GM21367 (cell line): Measurements from ENCODE around the gene POU2AF1.
"Not testable (repeated sequence)": the region's sequence is repeated elsewhere in the genome, so short reads cannot be mapped to it uniquely, and the experiment has no call there.

Experiments
- ATAC-seq: cut with Tn5 transposase; IDR thresholded peaks from one replicate; pipeline ENCODE4 v1.9.1; 2021; ENCODE audit not compliant: unreplicated experiment

The POU2AF1 gene

DNA sequence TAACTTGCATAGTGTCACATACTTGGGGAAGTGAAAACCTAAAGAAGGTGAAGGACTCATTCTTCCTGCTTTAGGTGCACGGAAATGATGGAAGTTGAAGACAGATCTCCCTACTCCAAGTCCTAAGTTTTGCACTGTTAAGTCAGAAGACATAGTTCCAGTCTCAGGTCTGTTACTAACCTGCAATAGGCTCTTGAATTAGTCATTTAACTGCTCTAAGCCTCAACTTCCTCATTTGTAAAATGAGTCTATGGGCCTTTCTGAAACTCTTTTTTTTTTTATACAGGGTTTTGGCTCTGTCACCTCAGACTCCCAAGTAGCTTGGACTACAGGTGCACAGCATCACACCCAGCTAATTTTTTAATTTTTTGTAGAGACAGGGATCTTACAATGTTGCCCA is 30.8 kb upstream of the POU2AF1 start:
- peak; percentile 61 for ATAC-seq

DNA sequence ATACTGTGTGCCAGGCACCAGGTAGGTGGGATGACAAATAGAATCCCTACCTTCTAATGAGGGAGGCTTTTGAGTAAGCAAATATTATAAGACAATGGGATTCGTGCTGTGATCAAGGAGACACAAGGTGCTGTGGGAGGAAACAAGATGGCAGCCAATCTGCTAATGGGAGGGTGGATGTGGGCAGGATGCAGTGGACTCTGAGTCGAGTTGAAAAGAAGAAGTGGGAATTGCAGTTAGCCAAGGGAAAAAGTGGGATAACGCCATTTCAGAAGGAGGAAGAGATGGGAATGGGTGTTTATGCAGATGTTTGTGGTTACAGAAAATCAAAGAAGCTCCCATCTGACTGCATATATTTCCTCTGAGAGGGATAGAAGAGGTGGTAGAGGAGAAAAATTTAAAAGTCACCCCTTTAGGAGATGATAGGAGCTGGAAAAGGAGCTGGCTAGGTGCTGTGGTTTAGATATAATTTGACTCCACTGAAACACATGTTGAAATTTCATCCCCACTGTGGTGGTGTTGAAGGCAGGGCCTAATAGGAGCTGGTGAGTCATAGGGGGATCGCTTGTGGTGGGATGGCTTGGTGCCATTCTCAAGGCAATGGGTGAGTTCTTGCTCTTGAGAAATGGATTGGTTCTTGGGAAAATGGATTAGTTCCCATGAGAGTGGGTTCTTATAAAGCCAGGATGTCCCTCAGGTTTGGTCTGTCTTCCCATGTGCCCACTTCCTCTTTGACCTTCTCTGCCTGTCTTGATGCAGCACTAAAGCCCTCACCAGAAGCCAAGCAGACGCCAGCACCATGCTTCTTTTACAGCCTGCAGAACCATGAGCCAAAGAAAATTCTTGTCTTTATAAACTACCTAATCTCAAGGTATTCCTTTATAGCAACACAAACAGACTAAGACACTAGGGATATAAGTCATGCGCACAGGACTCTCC is 30.0 kb upstream of the POU2AF1 start:
- ATAC-seq = no peak

DNA sequence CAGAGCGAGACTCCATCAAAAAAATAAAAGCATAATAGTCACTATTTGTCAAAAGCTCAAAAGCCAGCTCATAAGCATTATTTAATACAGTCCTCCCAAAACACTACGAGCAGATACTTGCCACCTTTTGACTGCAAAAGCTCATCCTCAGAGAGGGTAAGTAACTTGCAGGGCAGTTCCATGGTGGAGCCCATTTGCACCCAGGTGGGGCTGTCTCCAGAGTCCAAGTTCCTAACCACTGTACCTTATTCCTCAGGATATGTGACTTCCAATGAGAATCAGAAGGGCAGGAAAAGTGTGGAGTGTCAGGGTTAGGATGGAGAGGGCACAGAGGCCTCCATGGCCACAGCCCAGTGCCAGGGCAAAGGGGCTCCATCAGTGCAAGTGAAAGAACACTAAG is 28.6 kb upstream of the POU2AF1 start:
- no peak for ATAC-seq

DNA sequence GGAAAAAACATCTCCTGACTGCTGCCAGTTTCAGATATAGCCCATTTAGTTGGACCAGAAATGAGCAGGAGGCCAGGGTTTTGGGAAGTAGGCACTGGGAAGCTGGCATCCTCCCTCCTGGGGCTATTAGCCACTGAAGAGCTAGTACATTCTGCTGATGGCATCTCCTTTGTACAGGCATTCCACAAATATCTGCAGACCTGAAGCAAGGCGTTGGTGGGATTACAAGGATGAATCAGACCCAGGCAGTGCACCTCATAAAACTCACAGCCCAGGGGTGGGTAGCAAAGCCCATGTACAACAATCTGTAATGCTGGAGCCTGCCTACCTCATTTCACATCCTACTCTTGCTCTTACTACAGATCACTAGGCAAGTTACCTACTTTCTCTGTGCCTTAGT is 27.5 kb upstream of the POU2AF1 start:
- ATAC-seq = no peak

- ATAC-seq = no peak
Measured at GRCh38 chr11:111406091-111406490, 27.0 kb upstream of the POU2AF1 start.

GRCh38 chr11:111405551-111405950 is 26.5 kb upstream of the POU2AF1 start:
- ATAC-seq = no peak

GRCh38 chr11:111403051-111403726 is 24.1 kb upstream of the POU2AF1 start:
- no peak for ATAC-seq

- ATAC-seq = no peak
Measured at GRCh38 chr11:111402411-111402810, 23.3 kb upstream of the POU2AF1 start.

DNA sequence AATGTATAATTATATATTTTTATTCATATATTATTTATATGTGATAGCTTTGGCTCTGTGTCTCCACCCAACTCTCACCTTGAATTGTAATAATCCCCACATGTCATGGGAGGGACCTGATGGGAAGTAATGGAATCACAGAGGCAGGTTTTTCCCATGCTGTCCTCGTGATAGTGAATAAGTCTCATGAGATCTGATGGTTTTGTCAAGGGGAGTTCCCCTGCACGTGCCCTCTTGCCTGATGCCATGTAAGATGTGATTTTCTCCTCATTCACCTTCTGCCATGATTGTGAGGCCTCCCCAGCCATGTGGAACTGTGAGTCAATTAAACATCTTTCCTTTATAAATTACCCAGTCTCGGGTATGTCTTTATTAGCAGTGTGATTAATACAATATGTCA is 22.9 kb upstream of the POU2AF1 start:
- not testable (repeated sequence) for ATAC-seq

DNA sequence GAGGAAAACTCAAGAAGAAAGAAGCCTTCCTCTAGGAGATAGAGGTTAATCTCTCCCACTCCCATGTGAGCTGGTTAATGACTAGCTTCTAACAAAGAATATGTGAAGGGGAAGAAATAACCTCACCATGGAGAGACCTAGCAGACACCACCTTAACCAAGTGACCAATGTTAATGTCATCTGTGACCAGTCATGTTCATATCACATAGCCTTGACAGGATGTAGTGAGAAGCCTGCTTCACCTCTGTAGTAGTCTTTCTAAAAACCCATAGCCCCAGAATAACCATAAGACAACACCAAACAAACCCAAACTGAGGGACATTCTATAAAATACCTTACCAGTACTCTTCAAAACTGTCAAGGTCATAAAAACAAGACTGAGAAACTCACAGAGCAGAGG is 21.5 kb upstream of the POU2AF1 start:
- no peak for ATAC-seq

DNA sequence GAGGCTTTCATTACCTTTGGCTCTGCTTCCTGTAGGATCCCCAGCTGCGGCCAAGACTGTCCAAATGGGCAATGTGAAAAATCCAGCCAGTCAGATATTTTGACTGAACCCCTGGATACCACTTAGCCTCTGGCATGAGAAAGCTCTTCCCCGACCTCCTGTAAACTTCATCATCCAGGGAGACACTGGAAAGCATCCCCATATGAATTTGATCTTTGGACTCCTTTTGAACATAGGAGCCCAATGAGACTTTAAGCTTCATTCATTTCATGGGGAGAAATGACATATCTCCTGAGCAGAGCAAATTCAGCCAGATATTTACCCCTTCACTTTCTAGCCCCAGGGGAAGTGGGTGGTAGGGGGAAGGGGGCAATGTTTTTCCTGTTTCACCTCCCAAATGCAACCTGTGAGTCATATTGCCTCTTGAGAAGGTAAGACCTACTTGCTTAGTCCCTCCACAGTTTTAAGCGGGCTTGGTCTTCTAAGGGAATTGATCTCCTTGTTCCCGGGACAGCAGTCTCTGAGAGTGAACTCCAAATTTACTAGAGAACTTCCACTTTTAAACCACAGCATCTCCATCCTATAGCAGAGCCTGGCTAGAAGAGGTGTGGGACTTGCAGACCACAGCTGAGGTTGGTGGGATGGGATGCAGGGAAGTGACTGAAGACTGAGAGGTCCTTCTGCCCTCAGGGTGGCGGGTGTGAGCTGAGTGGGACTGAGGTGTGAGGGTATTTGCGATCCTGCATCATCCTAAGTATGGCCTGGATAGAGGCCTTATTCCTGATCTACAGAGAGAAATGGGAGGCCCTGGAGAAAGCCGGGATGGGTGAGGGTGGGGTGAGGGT is 20.3 kb upstream of the POU2AF1 start:
- peak; percentile 34 for ATAC-seq

- no peak for ATAC-seq
Measured at GRCh38 chr11:111397034-111397433, 18.0 kb upstream of the POU2AF1 start.

GRCh38 chr11:111395749-111396148 is 16.7 kb upstream of the POU2AF1 start:
- ATAC-seq = no peak

DNA sequence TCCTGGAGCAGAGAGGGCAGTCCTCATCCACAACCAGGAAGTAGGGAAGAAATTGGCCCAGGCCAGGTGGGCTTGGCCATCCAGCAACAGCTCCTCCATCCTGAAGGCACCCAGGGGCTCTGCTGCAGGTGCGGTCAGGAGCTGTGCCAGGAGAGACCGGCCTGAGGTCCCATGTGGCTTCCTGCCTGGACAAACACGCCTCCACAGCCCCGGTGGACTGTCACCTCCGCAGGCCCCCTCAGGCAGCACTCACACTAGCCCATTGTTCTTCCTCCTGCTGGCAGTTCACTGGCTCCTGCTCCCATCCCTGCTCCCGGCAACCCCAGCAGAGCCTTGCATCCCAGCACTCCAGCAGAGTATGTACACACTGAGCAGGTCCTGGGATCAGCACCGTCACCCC is 16.0 kb upstream of the POU2AF1 start:
- ATAC-seq = no peak

GRCh38 chr11:111394147-111394546 is 15.1 kb upstream of the POU2AF1 start:
- not testable (repeated sequence) for ATAC-seq

- no peak for ATAC-seq
Measured at GRCh38 chr11:111393585-111393984, 14.5 kb upstream of the POU2AF1 start.

- no peak for ATAC-seq
Measured at GRCh38 chr11:111393096-111393495, 14.0 kb upstream of the POU2AF1 start.

DNA sequence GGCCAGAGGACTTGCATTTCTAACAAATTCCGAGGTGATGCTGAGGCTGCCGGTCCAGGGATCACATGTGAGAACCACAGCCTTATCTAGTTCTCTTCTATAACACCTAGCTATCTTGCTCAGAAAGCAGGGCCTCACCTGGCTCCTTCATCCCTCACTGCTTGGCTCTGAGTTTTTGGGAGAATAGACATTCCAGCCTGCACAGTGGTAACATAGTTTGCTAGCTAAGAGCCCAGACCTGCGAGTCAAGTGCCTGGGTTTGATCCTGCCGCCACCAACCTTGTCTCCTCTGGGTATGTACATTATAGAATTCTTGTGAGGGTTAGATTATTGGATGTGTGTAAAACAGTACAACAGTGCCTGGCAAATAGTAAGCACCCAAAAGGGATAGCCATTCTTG is 13.5 kb upstream of the POU2AF1 start:
- ATAC-seq = no peak

DNA sequence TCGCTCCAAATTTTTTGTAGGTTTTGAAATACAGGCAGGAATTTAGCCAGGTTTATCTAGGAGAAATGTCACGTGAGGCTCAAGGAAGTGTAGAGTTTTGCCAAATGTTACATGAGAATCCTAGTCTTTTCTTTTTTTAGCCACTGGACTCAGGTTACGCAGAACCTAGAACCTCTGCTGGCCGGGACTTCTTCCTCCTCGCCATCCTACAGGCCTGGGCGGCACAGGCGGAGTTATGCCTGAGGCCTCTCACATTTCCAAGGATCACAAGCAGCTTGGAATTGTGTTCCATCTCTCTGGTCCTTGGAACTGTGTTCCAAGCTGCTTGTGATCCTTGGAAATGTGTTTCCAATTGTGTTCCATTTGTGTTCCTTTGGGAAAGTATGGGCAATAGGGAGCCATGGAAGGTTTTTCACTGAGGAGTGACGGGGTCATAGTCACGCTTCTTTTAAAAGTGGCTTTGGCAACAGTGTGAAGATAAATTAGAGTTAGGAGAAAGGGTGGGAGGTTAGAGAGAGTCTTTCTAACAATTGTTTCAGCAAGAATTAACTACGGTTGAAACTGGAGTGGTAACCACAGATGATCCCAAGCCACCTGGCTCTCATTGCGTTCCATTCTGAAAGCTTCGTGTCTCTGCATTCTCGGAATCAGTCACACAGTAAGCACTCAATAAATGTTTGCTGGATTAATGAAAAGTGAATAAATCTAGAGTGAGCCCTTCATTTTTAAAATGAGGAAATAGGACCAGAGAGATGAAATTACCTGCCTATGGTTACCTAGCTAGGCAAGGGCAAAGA is 12.5 kb upstream of the POU2AF1 start:
- no peak for ATAC-seq

DNA sequence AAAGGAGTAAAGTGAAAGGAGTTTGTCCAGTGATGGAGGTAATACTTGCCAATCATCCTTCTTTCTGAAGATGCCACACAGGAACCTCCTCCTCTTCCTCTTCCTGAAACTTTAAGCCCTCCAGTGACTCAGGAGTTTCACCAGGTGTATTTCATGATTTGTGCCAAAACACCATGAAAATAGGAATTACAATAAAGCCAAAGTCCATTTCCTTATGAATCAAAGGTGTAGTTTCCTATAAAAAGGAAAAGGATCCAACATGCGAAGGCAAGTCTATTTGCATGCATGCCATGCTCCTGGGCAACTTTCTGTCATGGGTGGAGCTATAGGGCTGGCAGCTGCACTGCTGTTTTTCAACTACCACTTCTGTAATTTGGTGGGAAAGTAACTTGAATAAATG is 9.8 kb upstream of the POU2AF1 start:
- ATAC-seq = no peak

- no peak for ATAC-seq
Measured at GRCh38 chr11:111388420-111388819, 9.3 kb upstream of the POU2AF1 start.
